ENCODE measurements around the gene STIM1.
"Not testable (repeated sequence)": the region's sequence is repeated elsewhere in the genome, so short reads cannot be mapped to it uniquely, and the experiment has no call there.

The STIM1 gene

DNA sequence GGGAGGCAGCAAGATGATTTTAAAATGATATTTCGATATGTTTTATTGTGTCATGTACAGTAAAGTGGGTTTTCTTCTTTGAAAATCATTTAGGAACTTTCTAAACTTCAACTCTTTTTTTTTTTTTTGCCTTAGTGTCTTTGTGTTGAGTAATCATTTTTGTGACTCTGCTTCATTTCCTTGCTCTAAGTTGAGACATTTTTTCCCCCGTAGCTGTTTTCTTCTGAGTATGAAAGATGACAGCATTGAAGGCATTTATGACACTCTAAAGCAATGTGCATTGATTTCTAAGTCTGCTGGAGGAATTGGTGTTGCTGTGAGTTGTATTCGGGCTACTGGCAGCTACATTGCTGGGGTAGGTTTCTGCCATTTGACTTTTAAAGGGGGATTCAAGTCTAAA, 262.6 kb downstream of the STIM1 start:
- DNase-seq (ENCODE audit: low read depth), result no peak
- TF ChIP-seq, protein P1, sequence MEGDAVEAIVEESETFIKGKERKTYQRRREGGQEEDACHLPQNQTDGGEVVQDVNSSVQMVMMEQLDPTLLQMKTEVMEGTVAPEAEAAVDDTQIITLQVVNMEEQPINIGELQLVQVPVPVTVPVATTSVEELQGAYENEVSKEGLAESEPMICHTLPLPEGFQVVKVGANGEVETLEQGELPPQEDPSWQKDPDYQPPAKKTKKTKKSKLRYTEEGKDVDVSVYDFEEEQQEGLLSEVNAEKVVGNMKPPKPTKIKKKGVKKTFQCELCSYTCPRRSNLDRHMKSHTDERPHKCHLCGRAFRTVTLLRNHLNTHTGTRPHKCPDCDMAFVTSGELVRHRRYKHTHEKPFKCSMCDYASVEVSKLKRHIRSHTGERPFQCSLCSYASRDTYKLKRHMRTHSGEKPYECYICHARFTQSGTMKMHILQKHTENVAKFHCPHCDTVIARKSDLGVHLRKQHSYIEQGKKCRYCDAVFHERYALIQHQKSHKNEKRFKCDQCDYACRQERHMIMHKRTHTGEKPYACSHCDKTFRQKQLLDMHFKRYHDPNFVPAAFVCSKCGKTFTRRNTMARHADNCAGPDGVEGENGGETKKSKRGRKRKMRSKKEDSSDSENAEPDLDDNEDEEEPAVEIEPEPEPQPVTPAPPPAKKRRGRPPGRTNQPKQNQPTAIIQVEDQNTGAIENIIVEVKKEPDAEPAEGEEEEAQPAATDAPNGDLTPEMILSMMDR (IDR thresholded peaks at IDR 0.05; ENCODE audit: low read depth, low read length, missing control alignments), result no peak
- in situ Hi-C loops (cut with HindIII; ENCODE audit: low sequenced_read_pairs), result no loop called here
- H3K4me3 ChIP-seq (ENCODE audit: low read depth, low read length), result no peak overlapping the region

DNA sequence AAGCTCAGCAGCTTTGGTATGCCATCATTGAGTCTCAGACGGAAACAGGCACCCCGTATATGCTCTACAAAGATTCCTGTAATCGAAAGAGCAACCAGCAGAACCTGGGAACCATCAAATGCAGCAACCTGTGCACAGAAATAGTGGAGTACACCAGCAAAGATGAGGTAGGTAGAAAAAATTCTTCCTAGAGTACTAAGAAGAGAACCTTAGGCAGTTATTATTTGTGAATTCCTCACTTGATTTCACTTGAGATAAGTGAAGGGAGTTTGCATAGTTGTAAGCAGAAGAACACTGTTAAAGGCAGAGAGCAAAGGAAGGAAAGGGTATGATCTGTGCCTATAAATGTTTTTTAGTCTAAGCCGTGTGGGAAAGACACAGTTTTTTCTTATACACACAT, 267.8 kb downstream of the STIM1 start:
- no peak overlapping the region for H3K4me3 ChIP-seq (ENCODE audit: low read depth, low read length)
- in situ Hi-C loops (cut with HindIII; ENCODE audit: low sequenced_read_pairs), result no loop called here
- TF ChIP-seq, protein P1 (IDR thresholded peaks at IDR 0.05; ENCODE audit: low read depth, low read length, missing control alignments), result no peak
- DNase-seq (ENCODE audit: low read depth), result no peak

DNA sequence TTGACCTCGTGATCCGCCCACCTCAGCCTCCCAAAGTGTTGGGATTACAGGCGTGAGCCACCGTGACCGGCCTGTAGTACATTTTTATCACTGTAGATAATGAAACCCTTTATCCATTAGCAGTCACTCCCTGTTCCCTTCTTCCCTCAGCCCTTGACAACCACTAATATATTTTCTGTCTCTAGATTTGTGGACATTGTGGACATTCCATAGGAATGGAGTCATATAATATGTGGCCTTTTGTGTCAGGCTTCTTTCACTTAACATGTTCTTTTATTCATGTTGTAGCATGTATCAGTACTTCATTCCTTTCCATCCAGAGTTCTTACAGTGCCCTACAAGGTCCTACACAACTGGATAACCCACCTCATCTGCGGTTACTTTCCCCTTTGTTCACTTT, 269.7 kb downstream of the STIM1 start:
- no peak overlapping the region for H3K4me3 ChIP-seq (ENCODE audit: low read depth, low read length)
- DNase-seq (ENCODE audit: low read depth), result no peak
- in situ Hi-C loops (cut with HindIII; ENCODE audit: low sequenced_read_pairs), result no loop called here
- TF ChIP-seq, protein P1 (IDR thresholded peaks at IDR 0.05; ENCODE audit: low read depth, low read length, missing control alignments), result no peak

DNA sequence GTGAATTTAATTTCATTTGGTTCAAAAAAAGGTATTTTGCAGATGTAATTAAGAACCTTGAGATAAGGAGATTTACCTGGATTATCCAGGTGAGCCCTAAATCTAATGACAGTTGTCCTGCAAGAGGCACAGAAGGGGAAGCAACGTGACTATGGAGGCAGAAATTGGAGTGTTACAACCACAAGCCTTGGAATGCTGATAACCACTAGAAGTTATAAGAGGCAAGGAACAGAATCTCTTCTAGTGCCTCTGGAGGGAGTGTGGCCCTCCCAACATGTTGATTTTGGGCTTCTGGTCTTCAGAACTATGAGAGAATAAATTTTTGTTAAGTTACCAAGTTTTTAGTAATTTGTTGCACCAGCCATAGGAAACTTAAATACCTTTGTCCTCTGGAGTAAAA, 271.9 kb downstream of the STIM1 start:
- in situ Hi-C loops (cut with HindIII; ENCODE audit: low sequenced_read_pairs), result no loop called here
- DNase-seq (ENCODE audit: low read depth), result no peak
- TF ChIP-seq, protein P1 (IDR thresholded peaks at IDR 0.05; ENCODE audit: low read depth, low read length, missing control alignments), result no peak
- H3K4me3 ChIP-seq (ENCODE audit: low read depth, low read length), result no peak overlapping the region

DNA sequence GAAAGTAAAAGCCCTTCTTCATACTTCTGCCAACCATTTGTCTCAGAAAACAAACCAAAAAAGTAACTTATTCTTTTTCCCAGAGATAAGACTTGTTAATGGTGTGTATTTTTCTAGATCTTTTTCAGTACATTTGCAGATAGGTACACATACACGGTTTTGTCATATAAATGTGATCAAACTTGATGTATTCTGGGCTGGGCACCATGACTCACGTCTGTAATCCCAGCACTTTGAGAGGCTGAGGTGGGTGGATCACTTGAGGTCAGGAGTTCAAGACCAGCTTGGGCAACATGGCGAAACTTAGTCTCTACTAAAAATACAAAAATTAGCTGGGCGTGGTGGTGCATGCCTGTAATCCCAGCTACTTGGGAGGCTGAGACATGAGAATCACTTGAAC, 274.8 kb downstream of the STIM1 start:
- in situ Hi-C loops (cut with HindIII; ENCODE audit: low sequenced_read_pairs); DNase-seq (ENCODE audit: low read depth); H3K4me3 ChIP-seq (ENCODE audit: low read depth, low read length): not testable (repeated sequence)

DNA sequence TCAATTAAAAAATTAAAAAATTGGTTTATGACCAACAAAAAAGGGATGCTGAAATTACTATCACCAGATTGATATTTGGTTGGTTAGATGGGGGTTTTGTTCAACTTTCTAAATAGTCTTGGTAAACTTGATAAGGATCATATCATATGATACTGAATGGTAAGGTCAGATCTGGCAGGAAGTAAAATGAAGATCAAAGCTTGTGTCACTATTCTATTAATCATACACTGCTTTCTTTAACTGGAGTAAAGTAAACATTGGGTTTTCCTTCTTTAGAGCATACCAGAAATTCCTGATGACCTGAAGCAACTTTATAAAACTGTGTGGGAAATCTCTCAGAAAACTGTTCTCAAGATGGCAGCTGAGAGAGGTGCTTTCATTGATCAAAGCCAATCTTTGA, 279.3 kb downstream of the STIM1 start:
- TF ChIP-seq, protein P1 (IDR thresholded peaks at IDR 0.05; ENCODE audit: low read depth, low read length, missing control alignments), result no peak
- no peak overlapping the region for H3K4me3 ChIP-seq (ENCODE audit: low read depth, low read length)
- DNase-seq (ENCODE audit: low read depth), result peak; percentile 12
- in situ Hi-C loops (cut with HindIII; ENCODE audit: low sequenced_read_pairs), result no loop called here

DNA sequence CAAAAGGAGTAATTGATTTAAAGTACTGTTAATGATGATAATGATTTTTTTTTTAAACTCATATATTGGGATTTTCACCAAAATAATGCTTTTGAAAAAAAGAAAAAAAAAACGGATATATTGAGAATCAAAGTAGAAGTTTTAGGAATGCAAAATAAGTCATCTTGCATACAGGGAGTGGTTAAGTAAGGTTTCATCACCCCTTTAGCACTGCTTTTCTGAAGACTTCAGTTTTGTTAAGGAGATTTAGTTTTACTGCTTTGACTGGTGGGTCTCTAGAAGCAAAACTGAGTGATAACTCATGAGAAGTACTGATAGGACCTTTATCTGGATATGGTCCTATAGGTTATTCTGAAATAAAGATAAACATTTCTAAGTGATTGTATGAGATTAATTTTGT, 283.0 kb downstream of the STIM1 start:
- in situ Hi-C loops (cut with HindIII; ENCODE audit: low sequenced_read_pairs), result no loop called here
- TF ChIP-seq, protein P1 (IDR thresholded peaks at IDR 0.05; ENCODE audit: low read depth, low read length, missing control alignments), result no peak
- H3K4me3 ChIP-seq (ENCODE audit: low read depth, low read length), result no peak overlapping the region
- DNase-seq (ENCODE audit: low read depth), result no peak
